ENCODE measurements around the gene LRP3. TPM values are rescaled to one million over a fixed set of nuclear protein-coding genes. Genes with fewer than 3 reads are reported as not detected.

LRP3 gene
- total and polyA plus RNA-seq, 2 of the 13 experiments (the other 11 are each of a cell fraction or from before 2014, with no cell fraction given): 17.6 to 51.6 TPM

DNA sequence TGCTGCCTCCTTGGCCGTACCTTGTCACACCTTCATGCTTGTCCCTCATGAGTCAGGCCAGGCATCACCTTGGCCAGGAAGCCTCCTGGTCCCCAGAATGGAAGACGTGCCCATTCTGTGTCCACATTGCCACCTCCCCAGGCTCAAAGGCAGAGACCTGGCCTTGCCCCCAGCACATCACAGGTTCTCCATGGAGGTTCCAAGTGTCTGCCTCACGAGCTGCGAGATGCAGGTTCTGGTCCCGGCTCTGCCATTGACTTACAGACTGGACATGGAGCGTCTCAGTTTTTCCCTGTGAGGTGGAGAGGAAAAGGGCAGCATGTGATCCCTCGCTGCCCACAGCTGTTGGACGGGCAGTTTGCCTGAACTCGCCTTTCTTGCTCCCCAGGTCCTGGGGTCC is 40.6 kb downstream of the LRP3 start:
- Histone ChIP-seq H2AFZ (ENCODE audit: low read length) (no peak overlapping the region), H3K36me3 (replicated peaks in 1 of 2; ENCODE audit: control insufficient read depth in 1 of 2, insufficient read depth in 2 of 2, low read length in 2 of 2) (no peaks in the 10 kb centered on the region), H4K20me1 (ENCODE audit: insufficient read depth, low read length) (no peaks in the 10 kb centered on the region), H3K27me3 (ENCODE audit: control insufficient read depth in 1 of 2, insufficient read depth in 2 of 2, low read length in 2 of 2) (peaks cover 2 to 6% of the 10 kb centered on the region in 2 experiments; a peak in 1 of 5 replicates), H3K4me3 (replicated peaks in 1 of 3; ENCODE audit: insufficient read depth in 1 of 3, low read depth in 2 of 3, low read length in 3 of 3) (0 out of 6 replicates have a peak overlapping the region, but pooled peaks of 1 of the 3 experiments have one; percentile 53), H3K27ac (ENCODE audit: extremely low read length, insufficient read depth, low read length) (no peak overlapping the region), H3K4me1 (ENCODE audit: insufficient read depth, low read length) (peaks cover 41% of the 10 kb centered on the region), H3K9me3 (ENCODE audit: low read length) (no peaks in the 10 kb centered on the region), H3K79me2 (ENCODE audit: insufficient read depth, low read length) (no peaks in the 10 kb centered on the region), H3K4me2 (ENCODE audit: low read depth, low read length) (no peak overlapping the region), H3K9ac (ENCODE audit: insufficient read depth, low read depth, low read length) (no peak overlapping the region)
- intact Hi-C loops (cut with micrococcal nuclease; ENCODE audit: unreplicated experiment): loop anchor here (1.0 kb wide), 1 partner anchor 169 kb away; no protein-coding TSS in a partner anchor
- ATAC-seq (no peak), FAIRE-seq (no peak), DNase-seq (ENCODE audit: low spot score) (no peak)
- POLR2A ChIA-PET: interaction anchor here (0.9 to 1.3 kb wide), 5 partner anchors 14 to 172 kb away, joined by 4 to 6 read pairs (median 5); partner anchors contain the start of gene CEBPA
- CTCF ChIA-PET (ENCODE audit: low intra/inter-chr PET ratio, low total read pairs): interaction anchor here (0.8 to 2.8 kb wide), 7 partner anchors 77 to 537 kb away, joined by 3 to 20 read pairs (median 4); no protein-coding TSS in a partner anchor
- BruUV-seq (replicated peaks): no TSS peak
- 19% methylated on average over 6 of the region's 9 CpGs for WGBS (ENCODE audit: low lambda C conversion rate)
- in situ Hi-C loops (cut with HindIII; ENCODE audit: extremely low pct_ligation_motif_present, low pct_unique_long_range_greater_than_20kb): loop anchor here (5.0 kb wide), 3 partner anchors 68 to 538 kb away; partner anchors contain the start of gene CEBPA
- TF ChIP-seq, protein P1, sequence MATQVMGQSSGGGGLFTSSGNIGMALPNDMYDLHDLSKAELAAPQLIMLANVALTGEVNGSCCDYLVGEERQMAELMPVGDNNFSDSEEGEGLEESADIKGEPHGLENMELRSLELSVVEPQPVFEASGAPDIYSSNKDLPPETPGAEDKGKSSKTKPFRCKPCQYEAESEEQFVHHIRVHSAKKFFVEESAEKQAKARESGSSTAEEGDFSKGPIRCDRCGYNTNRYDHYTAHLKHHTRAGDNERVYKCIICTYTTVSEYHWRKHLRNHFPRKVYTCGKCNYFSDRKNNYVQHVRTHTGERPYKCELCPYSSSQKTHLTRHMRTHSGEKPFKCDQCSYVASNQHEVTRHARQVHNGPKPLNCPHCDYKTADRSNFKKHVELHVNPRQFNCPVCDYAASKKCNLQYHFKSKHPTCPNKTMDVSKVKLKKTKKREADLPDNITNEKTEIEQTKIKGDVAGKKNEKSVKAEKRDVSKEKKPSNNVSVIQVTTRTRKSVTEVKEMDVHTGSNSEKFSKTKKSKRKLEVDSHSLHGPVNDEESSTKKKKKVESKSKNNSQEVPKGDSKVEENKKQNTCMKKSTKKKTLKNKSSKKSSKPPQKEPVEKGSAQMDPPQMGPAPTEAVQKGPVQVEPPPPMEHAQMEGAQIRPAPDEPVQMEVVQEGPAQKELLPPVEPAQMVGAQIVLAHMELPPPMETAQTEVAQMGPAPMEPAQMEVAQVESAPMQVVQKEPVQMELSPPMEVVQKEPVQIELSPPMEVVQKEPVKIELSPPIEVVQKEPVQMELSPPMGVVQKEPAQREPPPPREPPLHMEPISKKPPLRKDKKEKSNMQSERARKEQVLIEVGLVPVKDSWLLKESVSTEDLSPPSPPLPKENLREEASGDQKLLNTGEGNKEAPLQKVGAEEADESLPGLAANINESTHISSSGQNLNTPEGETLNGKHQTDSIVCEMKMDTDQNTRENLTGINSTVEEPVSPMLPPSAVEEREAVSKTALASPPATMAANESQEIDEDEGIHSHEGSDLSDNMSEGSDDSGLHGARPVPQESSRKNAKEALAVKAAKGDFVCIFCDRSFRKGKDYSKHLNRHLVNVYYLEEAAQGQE (IDR thresholded peaks at IDR 0.05; ENCODE audit: borderline replicate concordance in 1 of 2, low read depth in 1 of 2, low read length in 2 of 2): no peak
- TF ChIP-seq CREBL2 (CRISPR knock-in tag; IDR thresholded peaks at IDR 0.05; ENCODE audit: borderline replicate concordance) (no peak), SMARCE1 (IDR thresholded peaks at IDR 0.05; ENCODE audit: borderline replicate concordance) (no peak), ZNF382 (CRISPR knock-in tag; IDR thresholded peaks at IDR 0.05; ENCODE audit: borderline replicate concordance) (no peak), SP2 (CRISPR knock-in tag; IDR thresholded peaks at IDR 0.05) (0 out of 2 replicates have a peak, but pooled peaks have one; percentile 15), POGZ (CRISPR knock-in tag; IDR thresholded peaks at IDR 0.05) (no peak), ZNF670 (CRISPR knock-in tag; IDR thresholded peaks at IDR 0.05; ENCODE audit: borderline replicate concordance) (no peak), ZC3H13 (CRISPR knock-in tag; IDR thresholded peaks at IDR 0.05) (no peak), KLF12 (CRISPR knock-in tag; IDR thresholded peaks at IDR 0.05; ENCODE audit: borderline replicate concordance) (no peak), RERE (CRISPR knock-in tag; IDR thresholded peaks at IDR 0.05; ENCODE audit: low read depth) (no peak)
- TF ChIP-seq, protein P2, sequence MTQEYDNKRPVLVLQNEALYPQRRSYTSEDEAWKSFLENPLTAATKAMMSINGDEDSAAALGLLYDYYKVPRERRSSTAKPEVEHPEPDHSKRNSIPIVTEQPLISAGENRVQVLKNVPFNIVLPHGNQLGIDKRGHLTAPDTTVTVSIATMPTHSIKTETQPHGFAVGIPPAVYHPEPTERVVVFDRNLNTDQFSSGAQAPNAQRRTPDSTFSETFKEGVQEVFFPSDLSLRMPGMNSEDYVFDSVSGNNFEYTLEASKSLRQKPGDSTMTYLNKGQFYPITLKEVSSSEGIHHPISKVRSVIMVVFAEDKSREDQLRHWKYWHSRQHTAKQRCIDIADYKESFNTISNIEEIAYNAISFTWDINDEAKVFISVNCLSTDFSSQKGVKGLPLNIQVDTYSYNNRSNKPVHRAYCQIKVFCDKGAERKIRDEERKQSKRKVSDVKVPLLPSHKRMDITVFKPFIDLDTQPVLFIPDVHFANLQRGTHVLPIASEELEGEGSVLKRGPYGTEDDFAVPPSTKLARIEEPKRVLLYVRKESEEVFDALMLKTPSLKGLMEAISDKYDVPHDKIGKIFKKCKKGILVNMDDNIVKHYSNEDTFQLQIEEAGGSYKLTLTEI (CRISPR knock-in tag; conservative IDR thresholded peaks at IDR 0.05): no peak
